Nephron (organoid): Measurements from ENCODE around the gene MUC5B.

ENCODE experiments used
- H3K27ac Mint-ChIP-seq, 3 experiments: 2 replicates each; pipeline ENCODE4 v1.8.0; 2020; ENCODE audit warnings: mixed read lengths in 3 of 3, mild to moderate bottlenecking in 2 of 3, moderate library complexity in 1 of 3
- H3K27me3 Mint-ChIP-seq: 2 replicates; pipeline ENCODE4 v1.8.0; 2021; ENCODE audit warnings: low read depth, mild to moderate bottlenecking, moderate library complexity, mixed read lengths
- H3K36me3 Mint-ChIP-seq: 2 replicates; pipeline ENCODE4 v1.8.0; 2020; ENCODE audit warnings: low read depth, mixed read lengths
- H3K4me1 Mint-ChIP-seq: 2 replicates; pipeline ENCODE4 v1.8.0; 2020; ENCODE audit warnings: mixed read lengths
- H3K4me3 Mint-ChIP-seq, 3 experiments: 2 replicates each; pipeline ENCODE4 v1.8.0; 2020; ENCODE audit warnings: mild to moderate bottlenecking in 3 of 3, mixed read lengths in 3 of 3, moderate library complexity in 2 of 3
- H3K9me3 Mint-ChIP-seq: 2 replicates; pipeline ENCODE4 v1.8.0; 2020; ENCODE audit warnings: mixed read lengths
- CTCF ChIP-seq, 3 experiments: fragments of 200-600 bp; sonication (generic); IDR thresholded peaks; one replicate each; pipeline ENCODE4 v1.5.0; 2021; ENCODE audit warnings: antibody characterized with exemption in 3 of 3; ENCODE audit not compliant: unreplicated experiment in 3 of 3

Gene MUC5B

GRCh38 chr11:1235306-1235900, 12.5 kb downstream of the MUC5B start:
- Mint-ChIP-seq H3K4me3 (no peak overlapping the region), H3K9me3 (no peaks in the 10 kb centered on the region), H3K27me3 (peaks cover 13% of the 10 kb centered on the region), H3K36me3 (no peaks in the 10 kb centered on the region), H3K4me1 (no peaks in the 10 kb centered on the region), H3K27ac (no peak overlapping the region)
- no peak for TF ChIP-seq CTCF (IDR thresholded peaks at IDR 0.05; ENCODE audit: unreplicated experiment in 3 of 3)

GRCh38 chr11:1235901-1236315, 13.0 kb downstream of the MUC5B start:
- Mint-ChIP-seq H3K36me3 (no peaks in the 10 kb centered on the region), H3K9me3 (no peaks in the 10 kb centered on the region), H3K4me1 (no peaks in the 10 kb centered on the region), H3K4me3 (no peak overlapping the region), H3K27me3 (peaks cover 13% of the 10 kb centered on the region), H3K27ac (no peak overlapping the region)
- TF ChIP-seq CTCF (IDR thresholded peaks at IDR 0.05; ENCODE audit: unreplicated experiment in 3 of 3): no peak

- no peak overlapping the region for H3K4me3 Mint-ChIP-seq
- TF ChIP-seq CTCF (IDR thresholded peaks at IDR 0.05; ENCODE audit: unreplicated experiment in 3 of 3): no peak
- H3K27ac Mint-ChIP-seq: no peak overlapping the region
- H3K36me3 Mint-ChIP-seq: no peaks in the 10 kb centered on the region
- no peaks in the 10 kb centered on the region for H3K4me1 Mint-ChIP-seq
- no peaks in the 10 kb centered on the region for H3K9me3 Mint-ChIP-seq
- peaks cover 13% of the 10 kb centered on the region for H3K27me3 Mint-ChIP-seq
Measured at GRCh38 chr11:1236316-1237127, 13.7 kb downstream of the MUC5B start.

GRCh38 chr11:1237128-1237580, 14.3 kb downstream of the MUC5B start:
- Mint-ChIP-seq H3K27me3 (peaks cover 13% of the 10 kb centered on the region), H3K27ac (no peak overlapping the region), H3K36me3 (no peaks in the 10 kb centered on the region), H3K4me1 (no peaks in the 10 kb centered on the region), H3K4me3 (no peak overlapping the region), H3K9me3 (peaks cover 4% of the 10 kb centered on the region)
- TF ChIP-seq CTCF (IDR thresholded peaks at IDR 0.05; ENCODE audit: unreplicated experiment in 3 of 3): no peak

- TF ChIP-seq CTCF (IDR thresholded peaks at IDR 0.05; ENCODE audit: unreplicated experiment in 3 of 3): no peak
- Mint-ChIP-seq H3K27me3 (peaks cover 13% of the 10 kb centered on the region), H3K9me3 (peaks cover 9% of the 10 kb centered on the region), H3K4me1 (no peaks in the 10 kb centered on the region), H3K4me3 (no peak overlapping the region), H3K27ac (no peak overlapping the region), H3K36me3 (no peaks in the 10 kb centered on the region)
Measured at GRCh38 chr11:1237851-1238250, 15.0 kb downstream of the MUC5B start.
